ENCODE data around the gene RFX8.

GRCh38 chr2:101401906-101402305 is 73.0 kb downstream of the RFX8 start:
- no peak for TF ChIP-seq POLR2A (IDR thresholded peaks at IDR 0.05)
- no peak for TF ChIP-seq CTCF (IDR thresholded peaks at IDR 0.05)
- TF ChIP-seq POLR2AphosphoS5 (IDR thresholded peaks at IDR 0.05), result no peak
- no peak for TF ChIP-seq EP300 (IDR thresholded peaks at IDR 0.05)
